ENCODE results near the gene GPNMB. TPM values are rescaled to one million over a fixed set of nuclear protein-coding genes. Genes with fewer than 3 reads are reported as not detected.

The GPNMB gene
- total and polyA plus RNA-seq, 10 of the 15 experiments (the other 5 are each of a cell fraction or from before 2014, with no cell fraction given) = 5.9 to 22.3 (median 10.0) TPM

- TF ChIP-seq MTA2 (IDR thresholded peaks at IDR 0.05; ENCODE audit: low read depth) (no peak), RB1 (IDR thresholded peaks at IDR 0.05; ENCODE audit: borderline replicate concordance) (no peak)
Observed at GRCh38 chr7:23207021-23207420, 39.6 kb upstream of the GPNMB start (continued).

GRCh38 chr7:23207884-23208283, 38.7 kb upstream of the GPNMB start:
- no TSS peak for BruUV-seq (replicated peaks)
- Histone ChIP-seq H3K4me2 (ENCODE audit: control insufficient read depth, insufficient read depth) (no peak overlapping the region), H3K27me3 (replicated peaks in 1 of 2; ENCODE audit: control insufficient read depth in 2 of 2, insufficient read depth in 2 of 2, low read length in 1 of 2) (no peaks in the 10 kb centered on the region), H2AFZ (ENCODE audit: control insufficient read depth, low read depth, low read length) (no peak overlapping the region), H4K20me1 (ENCODE audit: control insufficient read depth, insufficient read depth) (no peaks in the 10 kb centered on the region), H3K9ac (ENCODE audit: control insufficient read depth, insufficient read depth, low read length) (no peak overlapping the region), H3K27ac (ENCODE audit: control insufficient read depth, insufficient read depth) (no peak overlapping the region), H3K4me3 (no peak overlapping the region), H3K4me1 (ENCODE audit: control insufficient read depth, insufficient read depth, low read length) (no peaks in the 10 kb centered on the region), H3K79me2 (ENCODE audit: control insufficient read depth, insufficient read depth, low read length) (no peaks in the 10 kb centered on the region), H3K9me3 (replicated peaks; ENCODE audit: control insufficient read depth, insufficient read depth, low read length) (no peaks in the 10 kb centered on the region; the same call in 2 of the 3 replicates), H3K36me3 (ENCODE audit: control insufficient read depth in 2 of 2, insufficient read depth in 2 of 2, low read length in 1 of 2) (peaks cover 0 to 4% of the 10 kb centered on the region in 2 experiments; a peak in 1 of 4 replicates)
- no peak for DNase-seq (ENCODE audit: low read depth, low spot score)
- CTCF ChIA-PET = no interaction called here
- FAIRE-seq = no peak
- in situ Hi-C loops (cut with MboI) = no loop called here
- TF ChIP-seq STAT1 (conservative IDR thresholded peaks at IDR 0.05) (no peak), PAX8 (IDR thresholded peaks at IDR 0.05) (no peak), FOXM1 (IDR thresholded peaks at IDR 0.05; ENCODE audit: low read depth, low read length) (no peak), EED (IDR thresholded peaks at IDR 0.05; ENCODE audit: low read depth) (no peak), BACH1 (IDR thresholded peaks at IDR 0.05; ENCODE audit: borderline replicate concordance) (no peak), REST (IDR thresholded peaks at IDR 0.05; ENCODE audit: low read depth, low read length) (no peak), ZBED1 (IDR thresholded peaks at IDR 0.05; ENCODE audit: borderline replicate concordance) (no peak), ZNF207 (IDR thresholded peaks at IDR 0.05; ENCODE audit: borderline replicate concordance) (no peak), NR2C2 (IDR thresholded peaks at IDR 0.05; ENCODE audit: borderline replicate concordance, control insufficient read depth, insufficient read length, low read depth) (no peak), RAD51 (IDR thresholded peaks at IDR 0.05) (no peak), CREM (IDR thresholded peaks at IDR 0.05; ENCODE audit: low read depth) (no peak)
- POLR2A ChIA-PET = no interaction called here
- SMC1A ChIA-PET (ENCODE audit: uncharacterized antibody, unreplicated experiment) = no interaction called here
- no peak for ATAC-seq
- intact Hi-C loops (cut with micrococcal nuclease; ENCODE audit: unreplicated experiment) = no loop called here
- RAD21 ChIA-PET (ENCODE audit: unreplicated experiment) = no interaction called here
- WGBS (ENCODE audit: insufficient coverage, insufficient replicate concordance, low lambda C conversion rate, missing lambda C conversion rate) = 77% methylated on average over 3 of the region's 3 CpGs

Measured in GM12878 (cell line).